HPDE6-E6E7 (cell line): ENCODE measurements around the gene MGAT4D.
"Not testable (repeated sequence)": the region's sequence is repeated elsewhere in the genome, so short reads cannot be mapped to it uniquely, and the experiment has no call there.

Source experiments
- DNase-seq: peaks from one replicate; pipeline ENCODE4 v3.0.0; 2011; ENCODE audit warnings: missing footprints; ENCODE audit errors: extremely low spot score

MGAT4D gene

DNA sequence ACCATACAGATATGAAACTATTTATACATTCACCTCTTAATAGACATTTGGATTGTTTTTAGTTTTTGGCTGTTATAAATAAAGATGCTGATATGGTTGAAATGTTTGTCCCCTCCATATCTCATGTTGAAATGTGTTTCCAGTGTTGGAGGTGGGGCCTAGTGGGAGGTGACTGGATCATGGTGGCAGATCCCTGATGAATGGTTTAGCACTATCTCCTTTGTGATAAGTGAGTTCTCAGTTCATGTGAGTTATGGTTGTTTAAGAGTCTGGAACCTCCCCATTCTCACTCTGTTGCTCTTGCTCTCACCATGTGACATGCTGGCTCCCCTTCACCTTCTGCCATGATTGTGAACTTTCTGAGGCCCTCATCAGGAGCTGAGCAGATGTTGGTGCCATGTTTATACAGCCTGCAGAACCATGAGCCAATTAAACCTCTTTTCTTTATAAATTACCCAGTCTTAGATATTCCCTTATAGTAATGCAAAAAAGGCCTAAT, 58.4 kb downstream of the MGAT4D start:
- no peak for DNase-seq

- DNase-seq, result no peak
These were observed 70.1 kb downstream of the MGAT4D start for GRCh38 chr4:140427919-140428471.

DNA sequence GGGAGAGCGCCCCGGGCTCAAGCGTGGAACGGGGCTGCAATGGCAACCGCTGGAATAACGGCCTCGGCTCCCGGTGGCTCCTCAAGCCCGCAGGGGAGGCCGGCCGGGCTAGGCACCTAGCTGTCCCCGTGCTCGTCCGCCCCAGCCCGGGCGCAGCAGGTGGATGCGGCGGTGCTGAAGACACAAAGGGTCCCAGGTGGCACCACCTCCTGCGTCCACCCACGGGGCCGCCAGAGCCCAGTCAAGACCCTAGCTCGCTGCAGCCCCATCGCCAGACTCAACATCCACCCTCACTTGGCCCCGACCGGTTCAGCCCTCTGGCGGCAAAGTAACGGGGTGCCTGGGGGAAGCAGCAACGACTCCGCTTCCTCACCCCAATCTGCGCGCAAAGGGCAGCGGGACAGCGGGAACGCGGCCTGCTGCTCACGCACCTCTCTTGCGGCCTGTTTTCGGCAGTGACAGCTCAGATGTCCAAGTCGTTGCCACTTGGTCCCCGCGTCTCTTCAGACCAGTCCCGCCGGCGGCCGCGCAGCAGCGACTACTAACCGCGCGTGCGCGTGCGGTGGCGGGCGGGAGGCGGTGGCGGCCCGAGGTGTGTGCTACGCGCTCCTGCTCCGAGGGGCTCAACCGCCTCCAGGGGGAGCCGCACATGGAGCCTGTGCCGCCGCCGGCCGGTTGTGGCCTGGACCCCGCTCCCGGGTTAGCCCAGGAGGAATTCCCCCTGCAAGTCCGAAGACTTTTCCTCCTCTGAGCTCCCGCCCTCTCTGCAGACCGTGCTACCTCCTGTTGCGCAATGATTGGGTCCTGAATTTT, 70.8 kb downstream of the MGAT4D start, which contains the start of gene CLGN:
Gene CLGN, minus strand, starts transcription at position 543 of the 813 bp plus-strand sequence. CDS start 14,570 bp downstream, outside the sequence.
- peak; percentile 54 for DNase-seq

- no peak for DNase-seq
These were observed 71.4 kb downstream of the MGAT4D start for GRCh38 chr4:140426610-140427105.

DNA sequence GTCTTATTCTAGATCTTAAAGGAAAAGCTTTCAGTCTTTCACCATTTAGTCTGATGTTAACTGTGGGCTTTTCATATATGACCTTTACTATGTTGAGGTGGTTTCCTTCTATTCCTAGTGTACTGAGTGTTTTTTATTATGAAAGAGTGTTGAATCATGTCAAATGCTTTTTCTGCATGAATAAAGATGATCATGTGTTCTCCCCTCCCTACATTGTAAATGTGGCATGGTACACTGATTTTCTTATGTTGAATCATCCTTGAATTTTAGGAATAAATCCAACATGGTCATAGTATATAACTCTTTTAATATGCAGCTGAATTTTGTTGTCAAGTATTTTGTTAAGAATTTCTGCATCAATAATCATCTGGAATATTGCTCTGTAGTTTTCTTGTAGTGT, 75.0 kb downstream of the MGAT4D start:
- no peak for DNase-seq

GRCh38 chr4:140413130-140413969, 84.7 kb downstream of the MGAT4D start:
- DNase-seq, result not testable (repeated sequence)

DNA sequence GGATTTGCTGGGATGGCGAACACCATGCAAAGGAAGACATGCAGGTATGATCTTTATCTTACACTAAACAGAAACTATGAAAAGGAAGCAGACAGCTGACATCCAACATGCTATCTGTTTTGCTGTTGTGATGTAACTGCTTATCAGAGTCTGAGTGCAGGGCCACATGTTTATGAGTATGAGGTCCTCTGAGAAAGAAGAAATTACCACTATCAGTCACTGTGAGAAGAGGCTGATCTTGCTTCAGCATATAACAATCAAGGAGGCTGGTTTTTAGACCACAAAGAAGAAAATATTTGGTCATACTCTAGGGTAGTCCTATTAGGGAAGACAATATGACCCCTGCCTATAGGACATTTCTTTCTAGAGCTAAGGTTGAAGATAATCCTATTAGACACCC, 89.1 kb downstream of the MGAT4D start:
- DNase-seq, result no peak

GRCh38 chr4:140406292-140406691, 91.8 kb downstream of the MGAT4D start:
- no peak for DNase-seq

GRCh38 chr4:140400111-140400510, 98.0 kb downstream of the MGAT4D start:
- DNase-seq, result no peak

GRCh38 chr4:140395668-140396067, 102.4 kb downstream of the MGAT4D start:
- DNase-seq, result no peak
